A673 (cell line): ENCODE results near the gene GALNTL6. TPM values are rescaled to one million over a fixed set of nuclear protein-coding genes. Genes with fewer than 3 reads are reported as not detected.

Source experiments
- BruUV-seq: library from RNA; stranded (reverse); fragments of 400-500 nt; replicated peaks from 2 replicates; lab custom pipeline; 2021; lab: Mats Ljungman, UMichigan
- CTCF ChIA-PET: fragments of 300-600 bp; sonication (Branson Sonifier 250); formaldehyde crosslinking; loops from one replicate; lab custom pipeline; 2022; ENCODE audit warnings: antibody characterized with exemption; lab: Charles Lee
- POLR2A ChIA-PET: fragments of 300-600 bp; sonication (Branson Sonifier 250); formaldehyde crosslinking; loops from one replicate; lab custom pipeline; 2022; ENCODE audit warnings: antibody characterized with exemption; ENCODE audit not compliant: low non-redundant PET; lab: Charles Lee
- DNase-seq: peaks from one replicate; pipeline ENCODE4 v3.0.0-alpha.2; 2015; ENCODE audit warnings: low spot score
- H3K27ac ChIP-seq: fragments of 200-600 bp; sonication (generic); 2 replicates; pipeline ENCODE4 v1.5.1; 2016; ENCODE audit warnings: mixed run types, low read depth, mild to moderate bottlenecking, mixed read lengths, antibody characterized with exemption, low read length; ENCODE audit not compliant: poor library complexity, severe bottlenecking
- H3K27me3 ChIP-seq: fragments of 200-600 bp; sonication (generic); replicated peaks from 2 replicates; pipeline ENCODE4 v1.6.1; 2017; ENCODE audit warnings: mixed run types, low read depth, mild to moderate bottlenecking, mixed read lengths, antibody characterized with exemption, low read length; ENCODE audit not compliant: insufficient read depth, poor library complexity
- H3K36me3 ChIP-seq: fragments of 200-600 bp; sonication (generic); 2 replicates; pipeline ENCODE4 v1.6.1; 2016; ENCODE audit warnings: mixed run types, mild to moderate bottlenecking, mixed read lengths, antibody characterized with exemption, low read length; ENCODE audit not compliant: insufficient read depth, poor library complexity, severe bottlenecking
- H3K4me1 ChIP-seq: fragments of 200-600 bp; sonication (generic); 2 replicates; pipeline ENCODE4 v1.6.1; 2017; ENCODE audit warnings: mixed run types, mild to moderate bottlenecking, mixed read lengths, antibody characterized with exemption, low read length; ENCODE audit not compliant: insufficient read depth, poor library complexity, severe bottlenecking
- H3K4me3 ChIP-seq: fragments of 200-600 bp; sonication (generic); 2 replicates; pipeline ENCODE4 v1.5.1; 2016; ENCODE audit warnings: low read depth, mixed run types, mild to moderate bottlenecking, mixed read lengths, low read length; ENCODE audit not compliant: poor library complexity, severe bottlenecking
- H3K9me3 ChIP-seq: fragments of 200-600 bp; sonication (generic); 2 replicates; pipeline ENCODE4 v1.6.1; 2016; ENCODE audit warnings: mixed run types, low read depth, mild to moderate bottlenecking, mixed read lengths, antibody characterized with exemption, low read length; ENCODE audit not compliant: poor library complexity, severe bottlenecking
- CTCF ChIP-seq: fragments of 300-800, 200-600 bp; sonication (generic); conservative IDR thresholded peaks from 2 replicates; pipeline ENCODE4 v1.5.1; 2017; ENCODE audit warnings: low read depth, mild to moderate bottlenecking, antibody characterized with exemption, low read length, moderate library complexity, mixed read lengths
- EZH2 ChIP-seq: fragments of 200-600 bp; sonication (generic); IDR thresholded peaks from 2 replicates; pipeline ENCODE4 v1.6.1; 2017; ENCODE audit warnings: borderline replicate concordance, low read depth, mild to moderate bottlenecking, mixed read lengths, antibody characterized with exemption, low read length; ENCODE audit not compliant: poor library complexity, severe bottlenecking
- intact Hi-C: fragments of 100-400 bp; cut with micrococcal nuclease; formaldehyde crosslinking; loops from one replicate; pipeline ENCODE4 v1.10.0; 2022; ENCODE audit not compliant: unreplicated experiment
- total RNA-seq: library from RNA; stranded (reverse); gene quantifications from 2 replicates; pipeline ENCODE4 v1.2.3, GENCODE V29; 2021

GALNTL6 gene
- total RNA-seq, 1 experiment from 2014 or later, result 0.30 TPM

DNA sequence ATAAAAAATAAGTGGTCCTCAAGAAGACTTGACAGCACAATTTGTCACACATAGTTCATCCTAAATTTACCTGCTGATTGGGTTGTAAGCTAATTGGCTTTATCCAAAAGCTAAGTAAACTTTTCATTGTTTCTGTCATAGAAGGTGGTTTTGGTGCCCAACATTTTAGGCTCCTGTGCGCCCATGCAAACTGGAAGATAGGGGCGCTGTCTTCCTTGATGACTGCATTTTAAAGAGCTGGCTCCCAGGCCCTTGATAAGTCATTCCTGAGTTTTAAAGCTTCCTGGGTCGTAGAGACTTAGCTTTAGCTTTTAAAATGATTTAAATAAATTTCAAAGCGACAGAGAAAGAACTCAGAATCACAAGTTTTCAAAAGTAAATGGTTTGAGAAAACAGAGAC lies 730.0 kb downstream of the GALNTL6 start:
- BruUV-seq, result no TSS peak
- H3K9me3 ChIP-seq, result no peaks in the 10 kb centered on the region
- H3K4me3 ChIP-seq, result no peak overlapping the region
- H3K36me3 ChIP-seq, result no peaks in the 10 kb centered on the region
- no peak for DNase-seq
- ChIA-PET POLR2A (no interaction called here), CTCF (no interaction called here)
- H3K27me3 ChIP-seq, result no peaks in the 10 kb centered on the region
- intact Hi-C loops, result no loop called here
- no peaks in the 10 kb centered on the region for H3K4me1 ChIP-seq
- peak; percentile 32; the same call in 1 of the 2 replicates for TF ChIP-seq CTCF
- TF ChIP-seq EZH2, result no peak
- H3K27ac ChIP-seq, result no peak overlapping the region

- Histone ChIP-seq H3K4me1 (no peaks in the 10 kb centered on the region), H3K9me3 (no peaks in the 10 kb centered on the region), H3K27ac (no peak overlapping the region), H3K4me3 (no peak overlapping the region), H3K27me3 (no peaks in the 10 kb centered on the region), H3K36me3 (no peaks in the 10 kb centered on the region)
- ChIA-PET CTCF (no interaction called here), POLR2A (no interaction called here)
- BruUV-seq, result no TSS peak
- no peak for TF ChIP-seq CTCF
- no peak for TF ChIP-seq EZH2
- intact Hi-C loops, result no loop called here
- DNase-seq, result no peak
Observed at GRCh38 chr4:172546782-172547181, 733.6 kb downstream of the GALNTL6 start.

DNA sequence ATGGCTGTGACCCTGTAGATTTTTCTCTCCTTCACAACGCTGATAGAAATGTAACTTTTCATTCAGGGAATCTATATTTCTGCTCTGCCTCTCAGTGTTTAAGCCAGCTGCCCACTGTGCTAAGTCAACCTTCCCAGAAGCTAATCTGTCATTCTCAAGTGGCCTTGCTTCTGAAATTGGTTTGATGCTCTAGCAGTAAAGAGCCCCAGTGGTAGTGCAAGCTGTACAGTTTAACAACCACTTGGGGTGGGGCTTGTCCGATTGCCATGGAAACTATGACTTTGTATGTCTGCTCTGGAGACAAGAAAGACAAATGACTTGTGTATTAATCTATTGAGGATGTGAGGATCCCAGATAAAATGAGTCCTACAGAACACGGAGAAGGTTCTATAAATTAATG lies 734.5 kb downstream of the GALNTL6 start:
- no peaks in the 10 kb centered on the region for H3K36me3 ChIP-seq
- POLR2A ChIA-PET, result no interaction called here
- TF ChIP-seq CTCF, result no peak
- TF ChIP-seq EZH2, result no peak
- DNase-seq, result peak; percentile 13
- CTCF ChIA-PET, result no interaction called here
- intact Hi-C loops, result no loop called here
- no peaks in the 10 kb centered on the region for H3K27me3 ChIP-seq
- no TSS peak for BruUV-seq
- no peaks in the 10 kb centered on the region for H3K4me1 ChIP-seq
- H3K27ac ChIP-seq, result no peak overlapping the region
- H3K9me3 ChIP-seq, result no peaks in the 10 kb centered on the region
- no peak overlapping the region for H3K4me3 ChIP-seq
